DOHH2 (cell line): ENCODE measurements around the gene TMEM208.

ENCODE experiments used
- EZH2phosphoT487 ChIP-seq: fragments of 200-600 bp; sonication (generic); IDR thresholded peaks from 2 replicates; pipeline ENCODE4 v1.6.1; 2017; ENCODE audit warnings: borderline replicate concordance, mild to moderate bottlenecking, antibody characterized with exemption, low read length, moderate library complexity, mixed read lengths
- TF ChIP-seq, protein P1 (sequence below): fragments of 200-600 bp; sonication (generic); IDR thresholded peaks from one replicate; pipeline ENCODE4 v1.5.1; 2014; ENCODE audit warnings: antibody characterized with exemption, mild to moderate bottlenecking, low read depth, low read length; ENCODE audit not compliant: poor library complexity, severe bottlenecking

DNA sequence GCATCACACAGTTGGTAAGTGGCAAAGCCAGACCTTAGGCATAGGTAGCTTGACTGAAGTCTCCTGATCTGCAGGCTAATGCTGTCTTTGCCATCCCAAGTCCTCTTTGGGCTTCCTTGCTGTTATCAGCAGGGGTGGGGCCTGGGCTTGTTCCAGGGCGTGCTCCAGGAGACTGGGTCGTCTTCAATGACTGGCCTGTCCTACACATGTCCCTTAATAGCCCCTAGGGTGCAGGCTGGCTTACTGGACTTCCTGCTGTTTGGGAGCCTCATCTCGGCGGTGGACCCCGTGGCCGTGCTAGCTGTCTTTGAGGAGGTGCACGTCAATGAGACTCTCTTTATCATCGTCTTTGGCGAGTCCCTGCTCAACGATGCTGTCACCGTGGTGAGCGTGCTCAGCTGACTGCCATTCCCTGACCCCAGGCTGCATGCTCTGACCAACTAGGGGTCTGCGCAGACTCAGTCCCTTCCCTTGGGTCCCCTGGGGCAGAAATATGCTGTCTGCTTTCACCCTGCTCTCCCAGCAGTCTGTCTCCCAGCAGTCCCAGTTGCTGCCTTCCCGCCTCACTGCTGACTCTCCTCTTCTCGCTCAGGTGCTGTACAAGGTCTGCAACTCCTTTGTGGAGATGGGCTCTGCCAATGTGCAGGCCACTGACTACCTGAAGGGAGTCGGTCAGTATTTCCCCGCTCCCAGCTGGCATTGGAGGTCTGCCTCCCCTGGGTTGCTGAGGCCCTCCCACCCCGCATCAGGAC, 28.0 kb downstream of the TMEM208 start:
- TF ChIP-seq, protein P1, sequence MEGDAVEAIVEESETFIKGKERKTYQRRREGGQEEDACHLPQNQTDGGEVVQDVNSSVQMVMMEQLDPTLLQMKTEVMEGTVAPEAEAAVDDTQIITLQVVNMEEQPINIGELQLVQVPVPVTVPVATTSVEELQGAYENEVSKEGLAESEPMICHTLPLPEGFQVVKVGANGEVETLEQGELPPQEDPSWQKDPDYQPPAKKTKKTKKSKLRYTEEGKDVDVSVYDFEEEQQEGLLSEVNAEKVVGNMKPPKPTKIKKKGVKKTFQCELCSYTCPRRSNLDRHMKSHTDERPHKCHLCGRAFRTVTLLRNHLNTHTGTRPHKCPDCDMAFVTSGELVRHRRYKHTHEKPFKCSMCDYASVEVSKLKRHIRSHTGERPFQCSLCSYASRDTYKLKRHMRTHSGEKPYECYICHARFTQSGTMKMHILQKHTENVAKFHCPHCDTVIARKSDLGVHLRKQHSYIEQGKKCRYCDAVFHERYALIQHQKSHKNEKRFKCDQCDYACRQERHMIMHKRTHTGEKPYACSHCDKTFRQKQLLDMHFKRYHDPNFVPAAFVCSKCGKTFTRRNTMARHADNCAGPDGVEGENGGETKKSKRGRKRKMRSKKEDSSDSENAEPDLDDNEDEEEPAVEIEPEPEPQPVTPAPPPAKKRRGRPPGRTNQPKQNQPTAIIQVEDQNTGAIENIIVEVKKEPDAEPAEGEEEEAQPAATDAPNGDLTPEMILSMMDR: no peak
- TF ChIP-seq EZH2phosphoT487: no peak
